ENCODE results near the gene DPY19L1. TPM values are rescaled to one million over a fixed set of nuclear protein-coding genes. Genes with fewer than 3 reads are reported as not detected.

The DPY19L1 gene
- total RNA-seq, 1 experiment from 2014 or later = 58.3 TPM

Small RNAs within 50 kb of the gene (small RNA-seq; reads per million reads assigned to genes)
- gene MIR548N (0.11 reads per million), gene RF00322 (not detected)

Other genes with a start within 250 kb of the DPY19L1 start
- 0.57 and 0.74 TPM in 2 replicates for gene TBX20, start 216.6 kb upstream of the DPY19L1 start, total RNA-seq (2014; rRNA removed; shearing (Covaris generic))

Measured in HT1080 (cell line).